ENCODE results near the gene PEX5L. TPM values are rescaled to one million over a fixed set of nuclear protein-coding genes. Genes with fewer than 3 reads are reported as not detected.
"Not testable (repeated sequence)": the region's sequence is repeated elsewhere in the genome, so short reads cannot be mapped to it uniquely, and the experiment has no call there.

Gene PEX5L
- total RNA-seq, 3 donors from 2014 or later, result 0.30 TPM; not detected in 2

DNA sequence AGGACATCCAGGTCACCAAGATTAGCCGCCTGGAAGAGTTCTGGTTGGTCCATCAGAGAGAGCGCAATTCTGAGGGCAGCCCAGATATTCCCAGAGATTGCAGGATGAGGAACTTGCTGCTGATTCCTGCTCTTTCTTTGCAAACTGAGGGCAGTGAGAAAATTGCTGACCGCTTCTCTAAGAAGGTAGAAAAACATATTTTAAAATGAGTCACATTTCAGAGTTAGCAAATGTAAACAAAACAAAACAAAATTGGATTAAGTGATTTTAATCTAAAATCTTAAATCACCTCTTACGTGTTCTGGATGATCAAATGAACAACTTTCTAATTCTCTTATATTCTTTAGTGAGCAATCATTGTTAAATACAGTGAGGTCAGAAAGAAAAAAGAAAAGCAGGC, 234.9 kb downstream of the PEX5L start:
- no peak overlapping the region for H3K4me3 Mint-ChIP-seq
- H3K36me3 Mint-ChIP-seq (ENCODE audit: insufficient read depth), result no peaks in the 10 kb centered on the region
- DNase-seq (no peak), ATAC-seq (no peak)
- no peaks in the 10 kb centered on the region for H3K4me1 Mint-ChIP-seq (ENCODE audit: low read depth)
- no peaks in the 10 kb centered on the region for H3K9me3 Mint-ChIP-seq
- peaks cover 12% of the 10 kb centered on the region for H3K27me3 Mint-ChIP-seq (ENCODE audit: low read depth)

DNA sequence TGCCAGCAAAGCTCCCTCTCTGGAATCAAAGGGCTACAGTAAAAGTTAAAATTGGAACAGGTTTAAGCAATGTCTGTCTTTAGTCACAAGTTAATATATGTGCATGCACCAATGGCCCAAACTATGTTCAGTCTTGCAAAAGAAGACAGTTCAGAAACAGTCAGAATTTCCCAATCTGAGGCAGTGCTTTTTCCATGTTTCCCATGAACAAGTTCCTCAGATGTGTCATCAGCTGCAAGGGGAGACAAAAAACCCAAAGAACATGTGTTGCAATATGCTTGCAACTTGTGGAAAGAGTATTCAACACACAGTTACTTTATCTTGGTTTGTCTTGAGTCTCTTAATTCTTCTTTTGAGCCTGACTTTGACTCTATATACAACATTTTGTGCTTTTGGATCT, 235.5 kb downstream of the PEX5L start:
- DNase-seq (no peak), ATAC-seq (no peak)
- H3K4me3 Mint-ChIP-seq, result no peak overlapping the region
- H3K27me3 Mint-ChIP-seq (ENCODE audit: low read depth), result peaks cover 11% of the 10 kb centered on the region
- H3K4me1 Mint-ChIP-seq (ENCODE audit: low read depth), result no peaks in the 10 kb centered on the region
- no peaks in the 10 kb centered on the region for H3K36me3 Mint-ChIP-seq (ENCODE audit: insufficient read depth)
- no peaks in the 10 kb centered on the region for H3K9me3 Mint-ChIP-seq

DNA sequence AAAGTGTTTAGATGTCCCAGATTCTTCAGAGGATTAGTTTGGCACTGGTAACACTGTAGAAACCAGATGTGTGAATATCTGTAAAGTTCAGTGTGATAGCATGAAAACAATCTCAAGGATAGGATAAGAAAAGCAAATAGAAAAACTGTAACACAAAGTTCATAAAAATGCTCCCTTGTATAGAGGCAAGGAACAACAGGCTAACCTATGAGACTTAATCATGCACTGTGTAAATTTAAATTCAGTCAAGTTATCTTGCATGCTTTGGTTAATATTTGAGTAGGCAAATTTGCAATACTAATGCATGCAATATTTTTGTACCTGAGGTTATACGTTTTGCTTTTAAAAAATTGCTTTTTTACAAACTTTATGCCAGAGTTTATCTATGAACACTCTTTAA, 239.5 kb downstream of the PEX5L start:
- Mint-ChIP-seq H3K27me3 (ENCODE audit: low read depth) (no peaks in the 10 kb centered on the region), H3K4me1 (ENCODE audit: low read depth) (no peaks in the 10 kb centered on the region), H3K36me3 (ENCODE audit: insufficient read depth) (no peaks in the 10 kb centered on the region), H3K9me3 (no peaks in the 10 kb centered on the region), H3K4me3 (no peak overlapping the region)
- DNase-seq, result no peak
- no peak for ATAC-seq

DNA sequence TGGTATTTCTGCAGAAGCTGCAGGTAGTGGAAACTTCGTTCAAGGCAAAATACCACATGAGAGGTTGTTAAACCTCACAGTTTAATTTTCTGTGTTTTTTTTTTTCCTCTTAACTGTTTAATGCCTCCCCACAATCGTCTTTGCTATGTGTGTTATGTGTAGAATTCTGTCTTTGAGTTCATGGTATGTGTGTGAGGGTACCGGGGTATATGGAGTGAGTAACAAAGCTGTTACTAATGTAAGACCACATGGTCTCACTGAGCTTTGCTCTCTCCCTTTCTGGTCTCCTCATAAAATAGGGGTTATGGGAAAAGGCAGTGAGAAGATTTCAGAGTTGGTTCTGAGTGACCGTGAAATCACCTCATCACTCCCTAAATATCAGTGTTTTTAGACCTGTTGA, 240.3 kb downstream of the PEX5L start:
- Mint-ChIP-seq H3K36me3 (ENCODE audit: insufficient read depth) (no peaks in the 10 kb centered on the region), H3K4me3 (no peak overlapping the region), H3K4me1 (ENCODE audit: low read depth) (no peaks in the 10 kb centered on the region), H3K27me3 (ENCODE audit: low read depth) (no peaks in the 10 kb centered on the region), H3K9me3 (no peaks in the 10 kb centered on the region)
- ATAC-seq (no peak), DNase-seq (no peak)

DNA sequence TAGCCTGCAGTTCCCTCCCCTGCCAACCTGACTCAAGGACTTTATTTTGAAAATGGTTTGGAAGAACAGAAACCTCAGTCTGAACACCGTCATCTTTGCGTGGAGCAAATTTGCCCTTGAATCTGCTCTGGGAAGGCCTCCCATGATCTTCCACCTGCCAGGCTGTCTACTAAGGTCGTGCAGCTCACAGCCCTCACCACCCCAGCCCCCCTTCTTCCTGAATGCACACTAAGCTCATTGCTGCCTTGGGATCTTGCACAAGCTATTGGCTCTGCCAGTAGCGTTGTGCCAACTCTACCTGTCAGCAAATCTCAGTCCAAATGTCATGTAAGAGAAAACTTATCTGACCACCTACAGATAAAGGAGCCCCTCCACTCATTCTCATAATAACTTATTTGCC, 242.4 kb downstream of the PEX5L start:
- H3K36me3 Mint-ChIP-seq (ENCODE audit: insufficient read depth), result no peaks in the 10 kb centered on the region
- ATAC-seq (no peak), DNase-seq (no peak)
- H3K27me3 Mint-ChIP-seq (ENCODE audit: low read depth), result no peaks in the 10 kb centered on the region
- no peaks in the 10 kb centered on the region for H3K4me1 Mint-ChIP-seq (ENCODE audit: low read depth)
- no peaks in the 10 kb centered on the region for H3K9me3 Mint-ChIP-seq
- H3K4me3 Mint-ChIP-seq, result no peak overlapping the region

DNA sequence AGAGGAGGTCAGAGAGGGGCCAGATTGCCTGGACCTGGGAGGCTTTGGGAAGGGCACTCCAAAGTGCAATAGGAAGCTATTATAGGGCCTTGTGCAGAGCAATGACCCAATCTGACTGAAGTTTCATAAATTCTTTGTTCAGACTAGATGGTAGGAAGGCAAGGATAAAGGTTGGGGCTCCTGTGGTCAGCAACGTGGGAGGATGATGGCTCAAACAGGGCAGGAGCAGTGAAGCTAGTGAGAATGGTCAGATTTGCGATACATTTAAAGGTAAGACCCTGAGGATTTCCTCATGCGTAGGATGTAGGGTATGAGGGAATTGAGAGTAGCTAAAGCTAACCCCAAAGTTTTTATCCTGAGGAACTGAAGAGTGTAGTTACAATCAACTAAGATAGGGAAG, 244.9 kb downstream of the PEX5L start:
- no peak overlapping the region for H3K4me3 Mint-ChIP-seq
- ATAC-seq, result no peak

DNA sequence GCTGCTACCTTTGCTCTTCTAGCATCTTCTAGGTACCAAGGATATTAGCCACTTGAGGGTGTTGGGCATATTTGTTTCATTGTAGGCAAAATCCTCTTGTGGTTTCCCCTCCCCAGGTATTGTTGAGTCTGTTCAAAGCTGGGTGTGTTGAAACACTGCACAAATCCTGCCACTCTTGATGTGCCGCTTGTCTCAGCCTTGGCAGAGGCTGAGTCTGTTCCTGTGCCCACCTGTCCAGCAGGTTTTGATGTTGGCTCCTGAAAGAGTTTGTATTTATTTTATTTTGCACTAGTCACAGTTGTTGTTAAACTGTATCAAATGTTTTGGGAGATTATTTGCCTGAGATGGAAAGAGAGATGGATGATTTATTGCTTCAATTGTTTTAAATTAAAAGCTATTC, 247.7 kb downstream of the PEX5L start:
- DNase-seq, result no peak
- Mint-ChIP-seq H3K9me3 (no peaks in the 10 kb centered on the region), H3K36me3 (ENCODE audit: insufficient read depth) (peaks cover 10% of the 10 kb centered on the region), H3K27me3 (ENCODE audit: low read depth) (no peaks in the 10 kb centered on the region), H3K4me3 (no peak overlapping the region), H3K4me1 (ENCODE audit: low read depth) (no peaks in the 10 kb centered on the region)
- ATAC-seq, result no peak

More for the DNA sequence above, 244.9 kb downstream of the PEX5L start:
- Mint-ChIP-seq H3K36me3 (ENCODE audit: insufficient read depth) (peaks cover 2% of the 10 kb centered on the region), H3K27me3 (ENCODE audit: low read depth) (no peaks in the 10 kb centered on the region), H3K9me3 (no peaks in the 10 kb centered on the region), H3K4me1 (ENCODE audit: low read depth) (no peaks in the 10 kb centered on the region)
- DNase-seq, result no peak

DNA sequence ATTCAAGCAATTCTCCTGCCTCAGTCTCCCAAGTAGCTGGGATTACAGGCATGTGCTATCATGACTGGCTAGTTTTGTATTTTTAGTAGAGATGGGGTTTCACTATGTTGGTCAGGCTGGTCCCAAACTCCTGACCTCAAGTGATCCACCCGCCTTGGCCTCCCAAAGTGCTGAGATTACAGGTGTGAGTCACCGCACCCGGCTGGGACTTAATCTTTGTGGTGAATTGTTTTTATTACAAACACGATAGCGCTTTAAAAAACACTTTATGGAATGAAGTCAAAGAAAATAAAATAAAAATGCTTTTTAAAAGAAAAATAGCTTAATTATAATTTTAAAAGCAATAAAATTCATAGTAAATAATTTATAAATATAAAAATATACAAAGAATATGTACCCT, 253.9 kb downstream of the PEX5L start:
- ATAC-seq; H3K4me3 Mint-ChIP-seq; H3K4me1 Mint-ChIP-seq (ENCODE audit: low read depth); H3K9me3 Mint-ChIP-seq; DNase-seq; H3K27me3 Mint-ChIP-seq (ENCODE audit: low read depth): not testable (repeated sequence)
- H3K36me3 Mint-ChIP-seq (ENCODE audit: insufficient read depth), result peaks cover 35% of the 10 kb centered on the region

DNA sequence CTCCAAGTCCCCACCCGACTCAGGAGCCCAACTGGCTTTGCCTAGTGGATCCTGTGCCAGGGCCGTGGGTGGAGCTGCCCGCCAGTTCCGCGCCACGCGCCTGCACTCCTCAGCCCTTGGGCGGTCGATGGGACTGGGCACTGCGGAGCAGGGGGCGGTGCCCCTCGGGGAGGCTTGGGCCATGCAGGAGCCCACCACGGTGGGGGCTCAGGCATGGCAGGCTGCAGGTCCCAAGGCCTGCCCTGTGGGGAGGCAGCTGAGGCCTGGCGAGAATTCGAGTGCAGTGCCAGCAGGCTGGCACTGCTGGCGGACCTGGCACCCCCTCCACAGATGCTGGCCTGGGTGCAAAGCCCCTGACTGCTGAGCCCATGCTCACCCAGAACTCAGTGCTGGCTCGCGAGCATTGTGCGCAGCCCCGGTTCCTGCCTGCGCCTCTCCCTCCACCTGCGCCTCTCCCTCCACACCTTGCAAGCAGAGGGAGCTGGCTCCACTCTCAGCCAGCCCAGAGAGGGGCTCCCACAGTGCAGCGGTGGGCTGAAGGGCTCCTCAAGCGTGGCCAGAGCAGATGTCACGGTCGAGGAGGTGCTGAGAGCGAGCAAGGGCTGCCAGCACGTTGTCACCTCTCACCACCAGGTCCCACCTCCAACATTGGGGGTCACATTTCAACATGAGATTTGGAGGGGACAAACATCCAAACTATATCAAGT, 261.2 kb downstream of the PEX5L start:
- Mint-ChIP-seq H3K9me3 (peaks cover 11% of the 10 kb centered on the region), H3K4me3 (no peak overlapping the region), H3K36me3 (ENCODE audit: insufficient read depth) (peaks cover 36% of the 10 kb centered on the region), H3K4me1 (ENCODE audit: low read depth) (no peaks in the 10 kb centered on the region), H3K27me3 (ENCODE audit: low read depth) (no peaks in the 10 kb centered on the region)
- DNase-seq (no peak), ATAC-seq (no peak)

DNA sequence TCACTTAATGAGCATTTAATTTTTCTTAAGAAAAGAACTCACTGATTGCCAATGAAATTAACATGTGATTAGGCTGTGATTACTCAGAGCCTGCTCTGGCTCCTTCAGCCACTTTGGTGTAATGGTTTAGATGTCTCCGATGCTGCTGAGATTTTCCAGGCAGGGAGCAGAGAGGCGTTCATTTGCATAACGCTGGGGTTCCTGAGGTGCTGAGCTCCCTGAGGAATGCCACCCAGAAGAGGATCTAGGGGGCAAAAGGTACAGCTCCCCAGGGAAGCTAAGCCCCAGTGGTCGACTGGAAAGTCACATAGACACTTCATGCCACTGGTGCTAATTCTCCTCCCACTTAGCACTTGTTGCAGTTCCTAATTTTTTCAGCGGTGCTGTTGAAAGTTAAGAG, 264.4 kb downstream of the PEX5L start:
- no peaks in the 10 kb centered on the region for H3K4me1 Mint-ChIP-seq (ENCODE audit: low read depth)
- H3K27me3 Mint-ChIP-seq (ENCODE audit: low read depth), result no peaks in the 10 kb centered on the region
- no peak for DNase-seq
- no peak overlapping the region for H3K4me3 Mint-ChIP-seq
- no peak for ATAC-seq
- peaks cover 32% of the 10 kb centered on the region for H3K36me3 Mint-ChIP-seq (ENCODE audit: insufficient read depth)
- peaks cover 4% of the 10 kb centered on the region for H3K9me3 Mint-ChIP-seq

DNA sequence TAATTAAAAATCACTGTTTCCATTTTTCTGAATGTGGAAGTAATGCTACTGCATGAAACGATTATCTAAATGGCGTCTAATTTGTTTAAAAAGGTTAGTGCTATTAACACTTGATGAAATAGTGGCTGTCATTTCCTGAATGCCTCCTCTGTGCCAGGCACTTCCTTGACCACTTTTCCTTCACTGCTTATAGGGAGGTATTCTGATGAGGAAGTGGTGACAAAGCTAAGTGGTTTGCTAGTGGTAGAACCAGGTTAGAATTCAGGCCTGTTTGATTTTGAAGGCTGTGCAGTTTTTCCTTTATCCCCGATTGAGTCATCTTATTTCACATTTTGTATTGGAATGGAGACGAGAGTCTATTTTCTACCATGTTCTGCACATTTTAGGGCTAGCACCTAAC, 264.9 kb downstream of the PEX5L start:
- ATAC-seq, result no peak
- H3K36me3 Mint-ChIP-seq (ENCODE audit: insufficient read depth), result peaks cover 35% of the 10 kb centered on the region
- H3K27me3 Mint-ChIP-seq (ENCODE audit: low read depth), result no peaks in the 10 kb centered on the region
- DNase-seq, result no peak
- no peak overlapping the region for H3K4me3 Mint-ChIP-seq
- H3K9me3 Mint-ChIP-seq, result peaks cover 4% of the 10 kb centered on the region
- no peaks in the 10 kb centered on the region for H3K4me1 Mint-ChIP-seq (ENCODE audit: low read depth)

DNA sequence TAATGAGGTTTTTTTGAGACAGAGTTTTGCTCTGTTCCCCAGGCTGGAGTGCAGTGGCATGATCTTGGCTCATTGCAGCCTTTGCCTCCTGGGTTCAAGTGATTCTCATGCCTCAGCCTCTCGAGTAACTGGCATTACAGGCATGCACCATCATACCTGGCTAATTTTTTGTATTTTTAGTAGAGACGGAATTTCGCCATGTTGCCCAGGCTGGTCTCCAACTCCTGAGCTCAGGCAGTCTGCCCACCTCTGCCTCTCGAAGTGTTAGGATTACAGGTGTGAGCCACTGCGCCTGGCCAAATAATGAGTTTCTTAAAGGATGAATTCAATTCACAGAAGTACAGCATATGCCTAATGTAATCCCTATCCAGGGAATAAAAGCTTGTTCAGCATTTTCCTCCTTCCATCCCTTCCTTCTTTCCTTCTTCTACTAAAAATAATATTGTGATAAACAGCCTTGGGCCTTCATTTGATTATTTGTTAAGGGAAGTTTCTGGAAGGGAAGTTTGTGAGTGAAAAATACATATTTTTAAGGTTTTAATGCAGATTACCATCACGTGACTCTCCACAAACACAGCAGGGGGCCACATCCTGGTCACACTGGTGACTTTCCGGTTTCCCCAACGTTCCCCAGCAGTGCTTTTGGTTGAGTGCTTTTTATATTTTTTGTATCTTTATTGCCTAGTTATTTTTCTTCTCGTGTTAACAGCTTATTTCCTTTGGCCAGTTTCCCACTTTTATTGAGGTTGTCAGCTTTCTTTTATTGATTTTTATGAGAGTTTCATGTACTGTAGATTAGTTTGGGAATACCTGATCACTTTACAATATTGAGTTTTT, 267.1 kb downstream of the PEX5L start:
- H3K4me3 Mint-ChIP-seq, result no peak overlapping the region
- peaks cover 39% of the 10 kb centered on the region for H3K36me3 Mint-ChIP-seq (ENCODE audit: insufficient read depth)
- H3K4me1 Mint-ChIP-seq (ENCODE audit: low read depth), result no peaks in the 10 kb centered on the region
- no peaks in the 10 kb centered on the region for H3K27me3 Mint-ChIP-seq (ENCODE audit: low read depth)
- no peak for DNase-seq
- no peak for ATAC-seq
- peaks cover 4% of the 10 kb centered on the region for H3K9me3 Mint-ChIP-seq

DNA sequence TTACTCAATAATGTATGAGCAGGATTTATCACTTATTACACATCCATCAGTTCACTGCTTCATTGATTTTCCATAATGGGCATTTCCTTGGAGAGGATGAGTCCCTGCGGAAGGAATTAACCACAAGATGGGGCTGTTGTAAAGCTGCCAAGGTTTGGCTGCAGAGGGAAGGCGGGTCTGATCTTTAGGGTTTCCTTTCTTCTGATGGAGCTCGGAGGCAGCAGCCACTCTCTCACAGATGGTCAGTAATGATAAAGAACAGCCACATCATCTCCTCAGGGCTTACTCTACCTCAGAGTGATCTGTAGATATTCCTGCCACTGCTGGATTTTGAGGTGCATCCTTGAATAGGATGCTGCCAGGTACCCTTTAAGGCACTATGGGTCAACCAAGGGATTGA, 268.7 kb downstream of the PEX5L start:
- Mint-ChIP-seq H3K27me3 (ENCODE audit: low read depth) (no peaks in the 10 kb centered on the region), H3K9me3 (no peaks in the 10 kb centered on the region), H3K4me3 (no peak overlapping the region), H3K4me1 (ENCODE audit: low read depth) (no peaks in the 10 kb centered on the region), H3K36me3 (ENCODE audit: insufficient read depth) (peaks cover 30% of the 10 kb centered on the region)
- DNase-seq, result no peak
- no peak for ATAC-seq

DNA sequence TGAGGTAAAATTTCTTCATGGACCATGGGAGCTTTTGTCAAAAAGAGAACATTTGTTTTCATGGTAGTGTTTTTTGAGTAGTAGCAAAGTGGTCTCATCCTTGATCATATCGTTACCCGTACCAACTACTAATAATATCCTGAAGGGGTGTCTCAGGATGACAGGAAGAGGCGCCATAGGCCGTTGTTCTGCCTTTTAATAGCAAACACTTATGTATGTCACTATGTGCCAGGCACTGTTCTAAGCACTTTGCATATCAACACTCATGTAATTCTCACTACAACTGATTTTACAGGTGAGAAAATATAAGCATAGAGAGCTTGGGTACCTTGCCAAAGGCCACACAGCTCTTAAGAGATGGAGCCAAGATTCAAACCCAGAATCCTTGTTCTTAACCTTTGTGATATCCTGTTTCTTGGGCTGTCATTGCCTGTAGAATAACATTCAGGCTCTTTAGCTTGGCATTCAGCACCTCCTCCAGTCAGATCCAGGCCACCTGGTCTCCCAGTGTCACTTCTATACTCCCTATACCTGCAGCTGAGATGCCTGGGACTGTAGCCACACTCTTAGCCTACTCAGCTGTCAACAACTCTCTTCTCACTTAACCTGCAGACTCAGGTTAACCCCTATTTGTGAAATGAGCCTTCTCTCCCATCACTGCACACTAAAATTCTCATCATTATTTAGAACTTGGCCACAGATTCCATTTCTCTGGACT, 270.2 kb downstream of the PEX5L start:
- H3K36me3 Mint-ChIP-seq (ENCODE audit: insufficient read depth), result peaks cover 39% of the 10 kb centered on the region
- H3K27me3 Mint-ChIP-seq (ENCODE audit: low read depth), result no peaks in the 10 kb centered on the region
- no peak overlapping the region for H3K4me3 Mint-ChIP-seq
- no peaks in the 10 kb centered on the region for H3K9me3 Mint-ChIP-seq
- no peaks in the 10 kb centered on the region for H3K4me1 Mint-ChIP-seq (ENCODE audit: low read depth)
- DNase-seq (no peak), ATAC-seq (no peak)
